Fibroblast of pulmonary artery (primary cell): Measurements from ENCODE around the gene CAPN9.

ENCODE experiments used
- DNase-seq: peaks from one replicate; pipeline ENCODE4 v3.0.0-alpha.2; 2010; ENCODE audit warnings: low read depth
- H3K4me3 ChIP-seq: replicated peaks from 2 replicates; pipeline ENCODE4 v1.5.1; 2011; ENCODE audit warnings: low read depth, mild to moderate bottlenecking, control low read depth, low read length, moderate library complexity
- TF ChIP-seq, protein P1 (sequence below): IDR thresholded peaks from 2 replicates; pipeline ENCODE4 v1.5.1; 2011; ENCODE audit warnings: mild to moderate bottlenecking, control low read depth, low read length, inconsistent platforms; ENCODE audit errors: missing control alignments

CAPN9 gene

GRCh38 chr1:230786385-230786753 lies 39.2 kb downstream of the CAPN9 start:
- TF ChIP-seq, protein P1, sequence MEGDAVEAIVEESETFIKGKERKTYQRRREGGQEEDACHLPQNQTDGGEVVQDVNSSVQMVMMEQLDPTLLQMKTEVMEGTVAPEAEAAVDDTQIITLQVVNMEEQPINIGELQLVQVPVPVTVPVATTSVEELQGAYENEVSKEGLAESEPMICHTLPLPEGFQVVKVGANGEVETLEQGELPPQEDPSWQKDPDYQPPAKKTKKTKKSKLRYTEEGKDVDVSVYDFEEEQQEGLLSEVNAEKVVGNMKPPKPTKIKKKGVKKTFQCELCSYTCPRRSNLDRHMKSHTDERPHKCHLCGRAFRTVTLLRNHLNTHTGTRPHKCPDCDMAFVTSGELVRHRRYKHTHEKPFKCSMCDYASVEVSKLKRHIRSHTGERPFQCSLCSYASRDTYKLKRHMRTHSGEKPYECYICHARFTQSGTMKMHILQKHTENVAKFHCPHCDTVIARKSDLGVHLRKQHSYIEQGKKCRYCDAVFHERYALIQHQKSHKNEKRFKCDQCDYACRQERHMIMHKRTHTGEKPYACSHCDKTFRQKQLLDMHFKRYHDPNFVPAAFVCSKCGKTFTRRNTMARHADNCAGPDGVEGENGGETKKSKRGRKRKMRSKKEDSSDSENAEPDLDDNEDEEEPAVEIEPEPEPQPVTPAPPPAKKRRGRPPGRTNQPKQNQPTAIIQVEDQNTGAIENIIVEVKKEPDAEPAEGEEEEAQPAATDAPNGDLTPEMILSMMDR, result no peak
- no peak overlapping the region for H3K4me3 ChIP-seq
- DNase-seq, result no peak

GRCh38 chr1:230787471-230787870 lies 40.3 kb downstream of the CAPN9 start:
- no peak overlapping the region for H3K4me3 ChIP-seq
- DNase-seq, result no peak
- TF ChIP-seq, protein P1, result no peak

- no peak overlapping the region for H3K4me3 ChIP-seq
- TF ChIP-seq, protein P1, result no peak
Observed at GRCh38 chr1:230788561-230789275, 41.5 kb downstream of the CAPN9 start.

GRCh38 chr1:230790026-230790425 lies 42.8 kb downstream of the CAPN9 start:
- TF ChIP-seq, protein P1, result no peak

More at GRCh38 chr1:230788561-230789275, 41.5 kb downstream of the CAPN9 start:
- DNase-seq, result no peak

GRCh38 chr1:230791986-230792564 lies 44.9 kb downstream of the CAPN9 start:
- TF ChIP-seq, protein P1, result no peak
- no peak for DNase-seq
- H3K4me3 ChIP-seq, result no peak overlapping the region

More at GRCh38 chr1:230790026-230790425, 42.8 kb downstream of the CAPN9 start:
- DNase-seq, result no peak
- no peak overlapping the region for H3K4me3 ChIP-seq

DNA sequence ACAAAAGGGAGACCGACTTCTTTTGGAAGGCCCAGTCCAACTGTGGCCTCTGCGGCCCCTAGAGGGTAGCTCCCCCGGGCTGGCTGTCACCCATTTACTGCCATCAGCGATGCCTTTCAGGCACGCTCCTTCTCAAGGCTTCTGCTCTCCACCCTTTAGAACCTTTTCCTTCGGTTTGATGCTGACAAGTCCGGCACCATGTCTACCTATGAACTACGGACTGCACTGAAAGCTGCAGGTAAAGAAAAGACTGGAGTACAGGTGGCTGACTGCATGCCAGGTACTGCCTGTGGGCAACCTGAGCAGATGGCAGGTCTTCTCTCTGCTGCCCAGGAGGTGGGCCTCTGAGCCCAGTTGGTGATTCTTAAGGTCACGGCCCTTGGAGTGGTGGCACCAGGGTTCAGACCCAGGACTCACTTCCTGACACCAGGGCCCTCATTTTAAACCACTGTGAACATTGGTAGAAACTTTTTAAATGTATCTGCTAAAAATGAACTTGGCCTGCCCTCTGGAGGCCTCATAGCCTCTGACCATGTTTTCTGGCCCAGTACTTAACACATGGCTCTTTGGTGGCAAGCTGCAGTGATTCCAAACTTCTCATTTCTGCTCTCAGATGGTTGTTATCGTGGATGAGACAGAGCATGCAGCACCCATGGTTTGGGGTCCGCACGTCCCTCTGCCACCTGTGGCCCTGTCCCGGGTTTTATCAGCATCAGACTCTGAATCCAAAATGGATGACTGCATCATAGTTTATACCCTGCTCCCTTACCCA lies 45.7 kb downstream of the CAPN9 start:
- no peak overlapping the region for H3K4me3 ChIP-seq
- DNase-seq, result peak; percentile 18
- TF ChIP-seq, protein P1, result peak; percentile 14
